Psoas muscle (tissue), 8 donors: ENCODE measurements around the gene STEAP3. TPM values are rescaled to one million over a fixed set of nuclear protein-coding genes. Genes with fewer than 3 reads are reported as not detected.

Source experiments
- ATAC-seq, 4 donors: fragments of 200-7000 bp; cut with Tn5 transposase; one replicate each; pipeline ENCODE4 v1.9.1; 2020; ENCODE audit warnings: moderate library complexity in 3 of 4, mild to moderate bottlenecking in 2 of 4
- DNase-seq, 2 donors: peaks; one replicate each; pipeline ENCODE4 v3.0.0-alpha.2; 2020
- H3K27ac ChIP-seq: fragments of 200-600 bp; one replicate; pipeline ENCODE4 v1.8.0; 2022
- H3K27me3 ChIP-seq, 3 donors: fragments of 200-600 bp in 1 of 3; one replicate each; pipeline versions ENCODE4 v1.6.1 to v1.8.0; 2013 to 2022; ENCODE audit warnings: low read length in 2 of 3, mild to moderate bottlenecking in 2 of 3, moderate library complexity in 1 of 3; ENCODE audit not compliant: insufficient read depth in 3 of 3
- H3K36me3 ChIP-seq, 2 donors: fragments of 200-600 bp in 1 of 2; one replicate each; pipeline versions ENCODE4 v1.6.1 to v1.8.0; 2013 to 2022; ENCODE audit warnings: low read depth in 1 of 2, mild to moderate bottlenecking in 1 of 2, moderate library complexity in 1 of 2; ENCODE audit not compliant: insufficient read depth in 1 of 2
- H3K4me1 ChIP-seq: fragments of 200-600 bp; one replicate; pipeline ENCODE4 v1.8.0; 2022
- H3K4me3 ChIP-seq: fragments of 200-600 bp; one replicate; pipeline ENCODE4 v1.8.0; 2022; ENCODE audit warnings: mild to moderate bottlenecking
- H3K9me3 ChIP-seq: fragments of 200-600 bp; one replicate; pipeline ENCODE4 v1.8.0; 2022
- WGBS, 3 donors: extraction: QIAGEN DNeasy Blood & Tissue Kit; methylation state at CpG; one replicate each; pipeline versions ENCODE4 v1.1.6 to v1.1.7; 2013; 5-methylcytosine and 5-hydroxymethylcytosine counted together
- intact Hi-C, 2 donors: fragments of 100-400 bp; cut with DNase I; formaldehyde crosslinking; loops; one replicate each; pipeline versions ENCODE4 v1.11.0 to v1.14.2; 2022
- polyA plus RNA-seq, 3 donors: library from polyadenylated mRNA; stranded (reverse); fragments of 200-250 nt; gene quantifications; one replicate each; pipeline ENCODE4 v1.2.3, GENCODE V29; 2013
- total RNA-seq, 4 donors: library from RNA; stranded (reverse); fragmentation: NEBNext Ultra II Directional in 2 of 4; extraction: Animal tissue kit (Norgen Biotek cat#: 25700) in 2 of 4; gene quantifications; one replicate each; pipeline versions ENCODE4 v1.2.1 to v1.2.4, GENCODE V29; 2021 to 2023
- TF ChIP-seq, protein P1 (sequence below): fragments of 200-600 bp; IDR thresholded peaks from one replicate; pipeline ENCODE4 v1.8.0; 2022; ENCODE audit warnings: antibody characterized with exemption
- donor health status: healthy with polysubstance abuse.
- donor health status: DM: no; HTN: no; CAD: no; lungs with moderate emphysema.
- donor health status: Bipolar disorder and iron deficiency.
- donor health status: healthy.
- donor health status: DM: yes; HTN: yes; CAD: no.
- donor health status: DM: no; HTN: no; CAD: no.
- donor health status: DM: no; HTN: no; CAD: no.
- donor health status: DM: yes; HTN: yes; CAD: no.

The STEAP3 gene
- total and polyA plus RNA-seq, 7 donors: 8.6 to 47.4 (median 15.7) TPM

DNA sequence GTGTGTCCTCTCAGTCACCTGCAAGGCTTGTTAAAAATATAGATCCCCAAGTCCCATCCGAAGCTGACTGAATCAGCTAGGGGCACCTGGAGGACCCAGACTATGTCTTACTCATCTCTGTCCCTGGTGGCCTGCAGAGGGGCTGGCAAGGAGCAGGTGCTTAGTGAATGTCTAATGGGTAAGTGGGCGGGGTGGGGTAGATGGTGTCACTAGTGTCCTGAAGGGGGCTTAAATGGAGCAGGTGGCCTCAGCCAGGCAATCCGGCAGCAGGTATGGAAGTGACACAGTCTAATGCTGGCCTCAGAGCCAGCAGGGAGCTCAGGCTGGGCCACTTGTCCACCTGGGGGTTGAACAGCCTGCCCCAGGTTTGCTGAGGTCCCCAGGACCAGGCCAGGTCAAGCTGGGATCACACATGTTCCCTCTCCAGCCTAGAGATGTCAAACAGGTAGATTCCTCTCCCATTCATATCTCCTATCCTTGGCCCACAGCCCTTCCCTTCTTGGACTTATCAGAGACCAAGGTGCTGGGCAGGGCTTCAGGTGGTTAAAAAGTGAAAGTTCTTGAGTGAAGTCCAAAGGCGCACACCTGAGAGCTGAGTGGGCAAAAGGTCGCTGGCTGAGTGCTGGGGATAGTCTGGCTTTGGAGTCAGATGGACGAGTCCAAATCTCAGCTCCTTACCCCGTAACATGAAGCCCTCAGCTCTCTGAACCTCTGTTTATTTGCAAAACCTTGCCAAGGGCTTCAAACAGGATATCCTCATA lies 1.7 kb downstream of the STEAP3 start:
- peak in 2 of 4 donors; percentile 24 to 32 for ATAC-seq
- peak overlapping the region; percentile 97 for H3K4me3 ChIP-seq
- peak overlapping the region; percentile 99 for H3K27ac ChIP-seq
- intact Hi-C loops: loop anchor here (10.0 kb wide), 2 partner anchors 70 to 260 kb away; no protein-coding TSS in a partner anchor
- H3K4me1 ChIP-seq: peaks cover 35% of the 10 kb centered on the region
- peaks cover 0 to 5% of the 10 kb centered on the region in 2 donors for H3K36me3 ChIP-seq
- no peak for DNase-seq
- H3K9me3 ChIP-seq: no peaks in the 10 kb centered on the region
- H3K27me3 ChIP-seq: no peaks in the 10 kb centered on the region
- TF ChIP-seq, protein P1, sequence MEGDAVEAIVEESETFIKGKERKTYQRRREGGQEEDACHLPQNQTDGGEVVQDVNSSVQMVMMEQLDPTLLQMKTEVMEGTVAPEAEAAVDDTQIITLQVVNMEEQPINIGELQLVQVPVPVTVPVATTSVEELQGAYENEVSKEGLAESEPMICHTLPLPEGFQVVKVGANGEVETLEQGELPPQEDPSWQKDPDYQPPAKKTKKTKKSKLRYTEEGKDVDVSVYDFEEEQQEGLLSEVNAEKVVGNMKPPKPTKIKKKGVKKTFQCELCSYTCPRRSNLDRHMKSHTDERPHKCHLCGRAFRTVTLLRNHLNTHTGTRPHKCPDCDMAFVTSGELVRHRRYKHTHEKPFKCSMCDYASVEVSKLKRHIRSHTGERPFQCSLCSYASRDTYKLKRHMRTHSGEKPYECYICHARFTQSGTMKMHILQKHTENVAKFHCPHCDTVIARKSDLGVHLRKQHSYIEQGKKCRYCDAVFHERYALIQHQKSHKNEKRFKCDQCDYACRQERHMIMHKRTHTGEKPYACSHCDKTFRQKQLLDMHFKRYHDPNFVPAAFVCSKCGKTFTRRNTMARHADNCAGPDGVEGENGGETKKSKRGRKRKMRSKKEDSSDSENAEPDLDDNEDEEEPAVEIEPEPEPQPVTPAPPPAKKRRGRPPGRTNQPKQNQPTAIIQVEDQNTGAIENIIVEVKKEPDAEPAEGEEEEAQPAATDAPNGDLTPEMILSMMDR: no peak
- WGBS, 3 donors: 48 to 69% (median 48%) methylated on average over 7 of the region's 7 CpGs

DNA sequence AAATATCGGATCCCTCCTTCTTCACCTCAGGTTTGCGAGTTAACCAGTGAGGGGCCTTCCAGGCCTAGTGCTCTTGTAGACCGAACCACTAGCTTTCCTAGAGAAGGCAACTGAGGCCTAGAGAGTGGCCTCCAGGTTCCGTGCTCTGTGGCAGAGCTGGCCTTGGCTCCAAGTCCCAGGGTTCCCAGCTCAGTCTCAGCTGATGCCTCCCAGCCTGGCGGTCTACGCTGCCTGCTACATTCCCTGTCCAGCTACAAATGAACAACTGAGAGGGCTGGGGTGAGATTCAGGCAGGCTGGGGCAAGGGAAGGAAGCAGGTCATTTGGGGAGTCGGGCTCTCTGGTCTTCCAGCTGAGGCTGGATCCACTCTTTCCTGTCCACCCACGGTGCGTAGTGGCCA lies 2.3 kb downstream of the STEAP3 start:
- ATAC-seq (no peak), DNase-seq (no peak)
- Histone ChIP-seq H3K27me3 (no peaks in the 10 kb centered on the region), H3K27ac (peak overlapping the region; percentile 99), H3K9me3 (no peaks in the 10 kb centered on the region), H3K36me3 (peaks cover 0 to 5% of the 10 kb centered on the region in 2 donors), H3K4me3 (peak overlapping the region; percentile 97), H3K4me1 (peaks cover 41% of the 10 kb centered on the region)
- 47 to 73% (median 55%) methylated on average over 9 of the region's 9 CpGs for WGBS, 3 donors
- intact Hi-C loops: loop anchor here (10.0 kb wide), 2 partner anchors 69 to 259 kb away; no protein-coding TSS in a partner anchor
- TF ChIP-seq, protein P1: no peak

DNA sequence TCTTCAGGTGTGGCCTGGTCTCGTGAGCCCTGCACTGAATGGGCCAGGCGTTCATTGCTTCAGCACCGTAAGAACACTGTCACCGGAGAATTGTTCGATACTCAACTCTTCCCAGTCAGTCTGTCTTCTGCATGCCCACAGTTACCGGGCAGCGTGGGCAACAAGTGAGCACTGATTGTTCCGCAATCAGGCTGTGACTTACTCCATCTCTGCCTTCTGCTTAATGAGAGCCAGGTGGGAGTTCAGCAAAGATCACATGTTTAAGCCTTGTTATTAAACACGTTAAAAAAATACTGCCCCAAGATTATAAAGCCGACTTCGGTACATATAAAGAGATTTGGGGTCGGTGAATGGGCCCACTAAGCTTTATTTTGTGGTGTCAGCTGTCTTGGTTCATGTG lies 3.7 kb downstream of the STEAP3 start:
- intact Hi-C loops: loop anchor here (10.0 kb wide), 2 partner anchors 67 to 257 kb away; no protein-coding TSS in a partner anchor

DNA sequence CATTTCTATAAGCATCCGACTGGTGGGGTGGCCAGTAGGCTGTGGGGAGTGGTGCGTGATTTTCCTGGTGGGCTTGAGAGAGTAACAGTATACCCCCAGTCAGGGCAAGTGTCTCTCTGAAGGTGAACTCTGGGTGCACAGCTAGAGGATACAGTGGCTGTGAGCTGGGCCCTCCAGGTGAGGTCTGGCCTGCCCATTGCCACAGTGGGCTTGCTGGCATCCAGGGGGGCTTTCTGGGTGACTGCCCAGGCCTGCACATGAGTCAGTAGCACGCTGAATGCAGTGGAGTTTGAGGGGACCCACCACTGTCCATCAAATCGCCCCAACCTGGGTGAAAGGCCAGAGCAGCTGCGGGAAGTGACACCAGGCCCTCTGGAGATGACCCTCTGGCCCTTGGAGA lies 4.5 kb downstream of the STEAP3 start:
- Histone ChIP-seq H3K4me3 (no peak overlapping the region), H3K4me1 (peaks cover 61% of the 10 kb centered on the region), H3K9me3 (no peaks in the 10 kb centered on the region), H3K36me3 (peaks cover 0 to 5% of the 10 kb centered on the region in 2 donors), H3K27me3 (no peaks in the 10 kb centered on the region), H3K27ac (peak overlapping the region; percentile 24)
- WGBS, 3 donors: 87 to 95% (median 93%) methylated on average over 5 of the region's 5 CpGs
- ATAC-seq: no peak
- DNase-seq: no peak
- intact Hi-C loops: loop anchor here (10.0 kb wide), 2 partner anchors 67 to 257 kb away; no protein-coding TSS in a partner anchor
- TF ChIP-seq, protein P1: no peak

More for the DNA sequence above, 3.7 kb downstream of the STEAP3 start:
- peak overlapping the region; percentile 24 for H3K27ac ChIP-seq
- no peak for DNase-seq
- H3K4me1 ChIP-seq: peaks cover 55% of the 10 kb centered on the region
- 92 to 97% (median 92%) methylated on average over 12 of the region's 12 CpGs for WGBS, 3 donors
- no peaks in the 10 kb centered on the region for H3K27me3 ChIP-seq
- no peak overlapping the region for H3K4me3 ChIP-seq
- ATAC-seq: no peak
- TF ChIP-seq, protein P1: no peak
- H3K9me3 ChIP-seq: no peaks in the 10 kb centered on the region
- peaks cover 0 to 5% of the 10 kb centered on the region in 2 donors for H3K36me3 ChIP-seq
